Raji (cell line): ENCODE data around the gene GALK1.

Experiments
- POLR2A ChIP-seq: IDR thresholded peaks from 2 replicates; pipeline ENCODE4 v1.6.1; 2011; ENCODE audit warnings: low read depth, low read length, control low read depth; ENCODE audit not compliant: insufficient read depth

GALK1 gene

GRCh38 chr17:75758131-75758905 lies 6.7 kb downstream of the GALK1 start:
- no peak for TF ChIP-seq POLR2A

- TF ChIP-seq POLR2A = no peak
Measured at GRCh38 chr17:75757086-75757681, 7.8 kb downstream of the GALK1 start.

- TF ChIP-seq POLR2A = no peak
Measured at GRCh38 chr17:75756451-75757085, 8.4 kb downstream of the GALK1 start.

GRCh38 chr17:75755990-75756389 lies 9.0 kb downstream of the GALK1 start:
- TF ChIP-seq POLR2A = no peak

GRCh38 chr17:75755205-75755901 lies 9.6 kb downstream of the GALK1 start:
- TF ChIP-seq POLR2A = no peak

- TF ChIP-seq POLR2A = peak; percentile 34; the same call in 1 of the 2 replicates
Measured at GRCh38 chr17:75754378-75755204, 10.4 kb downstream of the GALK1 start.

GRCh38 chr17:75753514-75754377 lies 11.2 kb downstream of the GALK1 start:
- TF ChIP-seq POLR2A = peak; percentile 45

GRCh38 chr17:75752802-75753513 lies 12.0 kb downstream of the GALK1 start:
- TF ChIP-seq POLR2A = no peak

- TF ChIP-seq POLR2A = no peak
Measured at GRCh38 chr17:75752405-75752709, 12.6 kb downstream of the GALK1 start.

GRCh38 chr17:75751676-75752404 lies 13.2 kb downstream of the GALK1 start:
- no peak for TF ChIP-seq POLR2A

- no peak for TF ChIP-seq POLR2A
Measured at GRCh38 chr17:75750661-75751423, 14.2 kb downstream of the GALK1 start.

GRCh38 chr17:75749545-75750389 lies 15.2 kb downstream of the GALK1 start:
- no peak for TF ChIP-seq POLR2A
